ENCODE data around the gene MRPL20.
"Not testable (repeated sequence)": the region's sequence is repeated elsewhere in the genome, so short reads cannot be mapped to it uniquely, and the experiment has no call there.

MRPL20 gene
- total RNA-seq: 17.7 to 55.3 (median 40.0) reads per million in 18 experiments

GRCh38 chr1:1406821-1407635 lies at the start of gene MRPL20:
MRPL20 (minus strand) TSS chr1:1407293; CDS start chr1:1407217, 76 bp downstream.
- DNase-seq: peak; percentile 94 to 95

DNA sequence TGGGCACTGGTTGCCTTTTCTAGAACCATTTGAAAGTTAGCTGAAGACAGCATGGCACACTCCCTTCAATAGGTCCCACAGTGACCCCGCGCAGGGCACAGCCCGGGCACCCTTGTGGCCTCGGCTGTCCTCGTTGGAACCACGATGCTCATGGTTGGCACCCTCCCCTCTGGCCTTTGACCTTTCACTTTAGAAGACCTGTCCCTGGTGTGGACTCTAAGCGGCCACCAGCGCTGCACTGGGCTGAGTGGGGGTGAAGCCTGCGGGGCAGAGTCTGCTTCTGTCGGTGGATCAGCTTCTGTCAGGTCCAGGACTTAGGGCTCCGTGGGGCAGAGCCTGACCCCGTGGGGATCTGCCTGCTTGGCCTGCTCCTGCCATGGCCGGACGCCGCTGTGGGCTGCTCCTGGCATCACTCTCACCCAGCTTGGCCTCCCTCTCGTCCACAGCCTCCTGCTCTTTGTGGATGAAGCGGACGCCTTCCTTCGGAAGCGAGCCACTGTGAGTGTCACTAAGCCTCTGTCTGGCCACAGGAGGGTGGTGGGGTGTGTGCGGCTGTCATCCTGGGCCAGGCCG lies 49.7 kb upstream of the MRPL20 start:
- not testable (repeated sequence) for DNase-seq

DNA sequence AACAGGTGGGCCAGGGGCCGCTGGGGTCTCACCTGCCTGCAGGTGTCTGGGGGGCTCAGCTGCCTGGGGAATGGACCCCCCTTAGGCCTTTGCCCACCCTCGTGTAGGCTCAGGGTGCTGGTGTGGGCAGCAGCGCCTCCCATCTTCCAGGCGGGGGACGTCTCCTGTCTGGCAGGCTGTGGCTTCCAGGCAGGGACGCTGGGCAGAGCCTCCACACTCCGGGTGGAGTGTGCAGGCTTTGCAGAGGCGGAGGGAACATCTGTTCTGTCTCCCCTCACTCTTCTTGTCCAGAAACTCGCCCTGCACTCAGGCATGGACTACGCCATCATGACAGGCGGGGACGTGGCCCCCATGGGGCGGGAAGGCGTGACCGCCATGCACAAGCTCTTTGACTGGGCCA lies 48.8 kb upstream of the MRPL20 start:
- DNase-seq: not testable (repeated sequence)

DNA sequence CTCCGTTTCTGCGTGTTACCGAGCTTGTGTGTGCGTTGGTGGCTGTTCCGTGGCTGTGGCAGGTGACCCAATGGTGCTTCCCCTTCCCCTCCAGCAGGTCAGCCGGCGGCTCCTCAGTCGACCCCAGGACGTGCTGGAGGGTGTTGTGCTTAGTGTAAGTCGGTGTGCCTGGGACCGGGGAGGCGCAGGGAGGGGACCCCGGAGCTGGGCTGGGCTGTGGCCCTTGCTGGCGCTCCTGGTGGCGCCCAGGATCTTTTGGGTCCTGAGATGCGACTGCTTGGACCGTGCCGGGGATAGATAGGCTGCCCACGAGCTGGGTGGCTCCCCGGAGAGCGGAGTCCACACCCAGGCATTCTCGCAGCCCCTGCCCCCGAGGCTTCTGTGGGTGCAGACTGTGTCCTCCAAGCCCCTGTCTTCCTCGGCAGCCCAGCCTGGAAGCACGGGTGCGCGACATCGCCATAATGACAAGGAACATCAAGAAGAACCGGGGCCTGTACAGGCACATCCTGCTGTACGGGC lies 48.3 kb upstream of the MRPL20 start:
- DNase-seq: no peak

GRCh38 chr1:1454286-1455056 lies 47.4 kb upstream of the MRPL20 start:
- DNase-seq: not testable (repeated sequence)

GRCh38 chr1:1452882-1453281 lies 45.8 kb upstream of the MRPL20 start:
- DNase-seq: no peak

- not testable (repeated sequence) for DNase-seq
These were observed 45.3 kb upstream of the MRPL20 start for GRCh38 chr1:1452365-1452739.

- DNase-seq: no peak
These were observed 44.7 kb upstream of the MRPL20 start for GRCh38 chr1:1451696-1452364.

DNA sequence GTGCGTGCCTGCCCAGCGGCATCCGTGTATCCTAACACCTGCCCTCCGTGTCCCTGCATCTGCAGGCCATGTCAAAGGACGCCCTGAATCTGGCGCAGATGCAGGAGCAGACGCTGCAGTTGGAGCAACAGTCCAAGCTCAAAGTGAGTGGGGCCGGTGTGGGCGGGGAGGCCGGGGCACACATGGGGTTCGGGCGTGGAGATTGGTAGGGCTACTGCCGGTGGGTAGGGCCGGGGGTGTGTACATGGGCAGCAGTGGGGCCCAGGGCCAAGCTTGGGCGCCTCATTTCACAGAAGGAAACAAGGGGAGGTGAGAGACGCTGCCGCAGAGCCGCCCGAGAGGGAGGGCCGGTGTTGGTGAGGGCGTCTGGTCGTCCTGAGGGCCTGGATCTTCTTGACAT lies 43.5 kb upstream of the MRPL20 start:
- DNase-seq: not testable (repeated sequence)

GRCh38 chr1:1449099-1449739 lies 42.1 kb upstream of the MRPL20 start, which contains the start of gene ATAD3C:
ATAD3C (plus strand) TSS chr1:1449689; CDS start chr1:1450684, 995 bp downstream.
- no peak for DNase-seq

DNA sequence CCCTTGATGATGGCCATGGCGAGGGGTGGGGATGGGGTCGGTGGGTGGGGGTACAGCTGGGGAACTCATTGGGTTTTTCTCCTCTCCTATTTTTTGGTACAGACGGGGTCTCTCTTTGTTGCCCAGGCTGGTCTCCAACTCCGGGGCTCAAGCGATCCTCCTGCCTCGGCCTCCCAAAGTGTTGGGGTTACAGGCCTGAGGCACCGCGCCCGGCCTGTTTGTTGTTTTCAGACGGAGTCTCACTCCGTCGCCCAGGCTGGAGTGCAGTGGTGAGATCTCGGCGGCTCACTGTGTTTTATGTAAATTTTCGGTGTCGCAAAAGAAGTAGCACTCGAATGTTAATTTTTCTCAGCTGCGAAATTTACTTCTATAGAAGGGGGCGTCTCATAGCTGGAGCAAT lies 39.5 kb upstream of the MRPL20 start:
- DNase-seq: not testable (repeated sequence)

- no peak for DNase-seq
These were observed 35.1 kb upstream of the MRPL20 start for GRCh38 chr1:1442069-1442770.

- DNase-seq: peak; percentile 45 to 46
These were observed 34.2 kb upstream of the MRPL20 start for GRCh38 chr1:1441002-1441888.

GRCh38 chr1:1440262-1441001 lies 33.3 kb upstream of the MRPL20 start:
- DNase-seq: no peak

DNA sequence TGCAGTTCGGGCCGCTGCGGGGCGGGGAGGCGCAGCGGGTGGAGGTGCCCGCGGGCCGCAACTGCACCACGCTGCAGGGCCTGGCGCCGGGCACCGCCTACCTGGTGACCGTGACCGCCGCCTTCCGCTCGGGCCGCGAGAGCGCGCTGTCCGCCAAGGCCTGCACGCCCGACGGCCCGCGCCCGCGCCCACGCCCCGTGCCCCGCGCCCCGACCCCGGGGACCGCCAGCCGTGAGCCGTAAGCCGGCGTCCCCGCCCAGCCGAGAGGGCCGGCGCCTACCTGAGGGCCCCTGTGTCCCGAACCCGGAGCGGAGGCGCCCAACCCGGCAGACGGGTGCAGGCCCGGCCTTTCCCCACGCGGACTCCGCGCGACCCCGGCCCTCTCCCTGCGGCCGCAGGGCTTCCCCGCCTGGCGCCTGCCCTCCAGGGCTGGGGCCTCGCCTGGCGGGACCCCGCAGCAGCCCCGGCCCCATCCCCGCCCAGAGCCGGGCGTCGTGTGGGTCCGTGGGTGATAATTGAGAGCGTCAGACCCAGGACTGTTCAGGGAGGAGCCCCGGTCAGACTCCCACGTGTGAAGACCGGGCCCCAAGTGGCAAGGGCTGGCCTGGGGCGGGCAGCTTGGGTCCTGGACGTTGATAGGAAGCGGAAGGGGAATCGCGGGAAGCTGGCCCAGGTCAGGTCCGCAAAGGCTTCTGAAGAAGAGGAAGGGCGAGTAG lies 32.6 kb upstream of the MRPL20 start:
- no peak for DNase-seq

DNA sequence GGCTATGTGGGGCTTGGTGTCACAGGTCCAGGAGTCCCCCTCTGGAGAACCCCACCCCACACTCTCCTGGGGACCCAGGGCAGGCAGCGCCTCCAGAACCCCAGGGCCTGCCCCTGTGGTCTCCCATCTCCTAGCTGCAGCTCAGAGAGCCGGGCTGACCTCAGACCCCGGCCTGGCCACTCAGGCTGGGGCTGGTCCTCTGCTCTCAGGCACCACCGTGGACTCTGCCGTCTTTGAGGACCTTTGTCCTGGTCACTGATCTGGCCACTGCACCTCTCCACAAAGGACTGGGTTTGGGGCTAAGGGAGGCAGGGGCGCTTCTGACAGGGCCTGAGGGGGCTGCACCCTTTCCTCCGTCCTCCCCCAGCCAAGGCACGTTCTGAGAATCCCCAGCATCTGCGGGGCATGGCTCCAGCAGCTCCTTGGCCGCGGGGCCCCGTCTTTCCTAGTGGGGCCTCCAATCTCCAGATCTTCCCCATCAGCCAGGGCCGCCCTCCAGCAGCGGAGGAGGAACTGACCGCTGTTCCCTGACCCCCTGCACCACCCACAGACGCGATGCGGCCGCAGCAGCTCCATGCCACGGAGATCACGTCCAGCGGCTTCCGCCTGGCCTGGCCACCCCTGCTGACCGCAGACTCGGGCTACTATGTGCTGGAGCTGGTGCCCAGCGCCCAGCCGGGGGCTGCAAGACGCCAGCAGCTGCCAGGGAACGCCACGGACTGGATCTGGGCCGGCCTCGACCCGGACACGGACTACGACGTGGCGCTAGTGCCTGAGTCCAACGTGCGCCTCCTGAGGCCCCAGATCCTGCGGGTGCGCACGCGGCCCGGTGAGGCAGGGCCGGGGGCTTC lies 31.7 kb upstream of the MRPL20 start:
- no peak for DNase-seq

DNA sequence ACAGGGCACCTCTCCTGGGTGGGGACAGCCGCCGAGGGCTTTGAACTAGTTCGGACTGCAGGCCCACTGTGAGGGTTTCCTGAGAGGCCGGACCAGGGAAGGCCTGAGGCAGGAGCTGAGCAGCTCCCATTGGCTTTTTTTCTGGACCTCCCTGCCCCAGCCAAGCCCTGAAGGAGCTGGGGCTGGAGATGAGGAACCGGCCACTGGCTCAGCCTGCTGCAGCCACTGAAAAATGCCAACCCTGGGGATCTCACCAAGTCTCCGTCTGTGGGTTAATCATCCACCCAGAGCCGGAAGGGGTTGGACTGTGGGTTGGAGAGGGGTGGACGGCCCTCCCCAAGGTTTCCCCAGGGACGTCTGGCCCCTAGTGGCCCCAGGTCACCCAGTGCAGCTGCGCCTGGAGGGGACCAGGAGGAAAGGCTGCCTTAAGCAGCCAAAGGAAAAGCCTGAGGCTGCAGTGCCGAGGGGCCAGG lies 30.8 kb upstream of the MRPL20 start:
- peak; percentile 3 to 11 for DNase-seq

All from inflammatory macrophage (primary cell).